Stromal cell of bone marrow (primary cell): ENCODE measurements around the gene RNF151.
A peak's percentile ranks its signal among the peaks of the same experiment; 100 is the strongest.
"Not testable (repeated sequence)": the region's sequence is repeated elsewhere in the genome, so short reads cannot be mapped to it uniquely, and the experiment has no call there.

Experiments
- DNase-seq: peaks from one replicate; pipeline ENCODE4 v3.0.0-alpha.2; 2012; ENCODE audit warnings: low read depth

Gene RNF151, protein sequence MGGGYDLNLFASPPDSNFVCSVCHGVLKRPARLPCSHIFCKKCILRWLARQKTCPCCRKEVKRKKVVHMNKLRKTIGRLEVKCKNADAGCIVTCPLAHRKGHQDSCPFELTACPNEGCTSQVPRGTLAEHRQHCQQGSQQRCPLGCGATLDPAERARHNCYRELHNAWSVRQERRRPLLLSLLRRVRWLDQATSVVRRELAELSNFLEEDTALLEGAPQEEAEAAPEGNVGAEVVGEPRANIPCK

DNA sequence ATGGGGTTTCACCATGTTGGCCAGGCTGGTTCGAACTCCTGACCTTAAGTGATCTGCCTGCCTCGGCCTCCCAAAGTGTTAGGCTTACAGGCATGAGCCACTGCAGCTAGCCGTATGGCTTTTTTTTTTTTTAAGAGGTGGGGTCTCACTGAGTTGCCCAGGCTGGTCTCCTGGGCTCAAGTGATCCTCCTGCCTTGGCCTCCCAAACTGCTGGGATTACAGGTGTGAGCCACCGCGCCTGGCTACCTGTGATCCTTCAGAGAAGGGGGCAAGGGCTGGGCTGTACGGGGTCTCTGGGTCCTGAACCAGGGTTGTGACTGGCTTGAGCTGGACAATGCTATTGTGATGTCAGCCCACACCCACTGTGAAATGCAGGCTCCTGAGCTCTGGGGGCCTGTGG lies at the start of gene RNF151:
Gene RNF151 (plus strand): TSS at position 397 of the 400 bp plus-strand sequence. CDS start 26 bp downstream, outside the sequence.
- DNase-seq, result no peak

DNA sequence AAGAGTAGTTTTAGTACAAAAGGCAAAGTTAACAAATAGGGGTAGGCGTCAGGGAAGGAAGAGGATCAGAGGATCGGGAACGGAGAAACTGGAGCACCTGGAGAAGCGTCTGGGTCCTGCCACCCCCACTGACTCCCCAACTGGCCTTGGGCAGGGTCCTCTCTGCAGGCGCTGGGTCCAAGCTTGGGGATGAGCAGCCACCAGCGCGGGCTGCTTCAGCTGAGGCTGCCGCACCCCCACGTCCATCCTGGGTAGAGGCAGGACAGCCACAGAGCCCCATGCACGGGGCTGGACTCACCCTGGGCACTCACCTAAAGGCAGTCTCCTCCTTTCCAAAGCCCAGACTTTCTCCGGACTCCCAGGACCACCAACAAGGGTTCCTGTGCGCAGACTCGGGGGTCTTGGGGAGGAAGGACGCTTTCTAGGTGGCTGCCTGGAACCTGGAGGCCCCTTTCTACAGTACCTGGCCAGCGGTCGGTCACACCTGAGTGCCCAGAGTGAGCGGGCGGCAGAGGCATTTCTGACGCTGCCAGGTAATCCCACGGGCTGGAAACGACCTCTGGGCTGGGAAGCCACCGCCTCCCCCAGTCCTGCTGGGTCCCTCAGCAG lies 49.5 kb upstream of the RNF151 start:
- DNase-seq, result no peak

DNA sequence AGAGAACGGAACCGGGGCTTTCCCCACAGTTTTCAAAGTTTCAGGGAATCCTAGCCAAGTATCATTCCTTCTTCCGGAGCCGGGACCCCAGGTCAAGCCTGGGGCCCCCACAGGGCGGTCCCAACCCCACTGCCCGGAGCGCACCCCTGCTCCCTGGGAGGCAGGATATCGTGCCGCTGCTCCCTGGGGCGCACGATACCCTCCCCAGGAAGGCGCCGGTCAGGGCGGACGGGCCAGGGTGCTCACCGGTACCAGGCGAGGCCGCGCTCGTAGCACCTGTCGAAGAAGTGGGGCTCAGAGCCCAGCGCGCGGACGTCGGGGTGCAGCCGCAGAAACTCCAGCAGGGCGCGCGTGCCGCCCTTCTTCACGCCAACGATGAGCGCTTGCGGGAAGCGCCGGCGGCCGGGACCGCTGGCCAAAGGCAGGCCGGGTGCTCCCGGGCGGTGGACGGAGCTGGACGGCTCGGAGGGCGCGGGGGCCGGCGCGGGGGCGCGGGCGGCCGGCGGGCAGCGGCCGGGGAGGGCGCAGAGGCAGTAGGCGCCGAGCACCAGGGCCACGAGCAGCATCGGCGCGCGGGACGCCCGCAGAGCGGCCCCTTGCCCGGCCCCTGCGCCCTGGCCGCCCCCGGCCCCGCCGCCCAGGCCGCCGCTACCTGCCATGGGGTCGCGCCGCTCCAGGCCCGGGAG lies 48.8 kb upstream of the RNF151 start:
- no peak for DNase-seq

DNA sequence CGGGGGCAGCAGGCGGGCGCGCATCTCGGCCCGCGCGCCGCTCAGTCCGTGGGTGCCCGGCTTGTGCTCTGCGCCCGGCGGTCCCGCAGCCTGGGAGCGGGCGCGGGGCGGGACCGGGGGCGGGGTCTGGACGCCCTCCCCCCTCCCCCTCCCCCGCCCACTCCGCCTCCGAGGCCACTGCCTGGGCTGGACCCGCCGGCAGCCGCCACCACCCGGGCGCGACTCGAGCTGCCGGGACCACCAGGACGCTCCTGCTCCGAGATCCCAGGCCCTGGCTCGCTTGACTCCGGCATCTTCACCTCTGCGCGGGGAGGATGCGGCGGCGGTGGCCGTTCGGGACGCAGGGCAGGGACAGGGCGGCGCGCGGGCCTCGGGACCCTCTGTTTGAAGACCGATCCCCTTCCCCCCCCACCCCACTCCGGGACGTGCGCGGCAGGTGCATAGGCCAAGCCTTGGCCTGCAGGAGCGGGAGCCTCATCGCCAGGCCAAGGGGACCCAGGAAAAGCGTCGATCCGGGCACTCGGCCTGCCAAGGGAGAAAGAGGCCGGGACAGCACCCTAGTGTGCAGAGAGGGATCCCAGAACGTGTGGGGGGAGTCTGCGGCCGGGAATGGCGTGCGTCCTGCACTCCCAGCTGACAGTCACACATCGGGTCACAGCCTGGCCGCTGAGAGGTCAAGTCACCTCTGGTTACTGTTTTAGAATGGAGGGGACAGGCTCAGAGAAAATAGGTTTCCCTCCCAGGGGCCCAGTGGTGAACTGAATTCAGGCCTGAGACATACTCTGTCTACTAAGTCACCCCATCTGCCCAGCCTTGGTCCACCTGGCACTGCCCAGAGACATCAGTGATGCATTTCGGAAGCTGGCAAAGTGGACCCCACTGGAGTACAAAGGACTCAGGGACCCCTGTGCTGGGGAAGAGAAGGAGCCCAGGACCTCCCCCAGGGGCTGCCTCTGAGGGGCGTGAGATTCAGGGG lies 48.0 kb upstream of the RNF151 start, which contains the start of gene HS3ST6:
Gene HS3ST6 (minus strand): TSS at position 65 of the 976 bp plus-strand sequence. CDS start 92 bp downstream, outside the sequence.
- no peak for DNase-seq

DNA sequence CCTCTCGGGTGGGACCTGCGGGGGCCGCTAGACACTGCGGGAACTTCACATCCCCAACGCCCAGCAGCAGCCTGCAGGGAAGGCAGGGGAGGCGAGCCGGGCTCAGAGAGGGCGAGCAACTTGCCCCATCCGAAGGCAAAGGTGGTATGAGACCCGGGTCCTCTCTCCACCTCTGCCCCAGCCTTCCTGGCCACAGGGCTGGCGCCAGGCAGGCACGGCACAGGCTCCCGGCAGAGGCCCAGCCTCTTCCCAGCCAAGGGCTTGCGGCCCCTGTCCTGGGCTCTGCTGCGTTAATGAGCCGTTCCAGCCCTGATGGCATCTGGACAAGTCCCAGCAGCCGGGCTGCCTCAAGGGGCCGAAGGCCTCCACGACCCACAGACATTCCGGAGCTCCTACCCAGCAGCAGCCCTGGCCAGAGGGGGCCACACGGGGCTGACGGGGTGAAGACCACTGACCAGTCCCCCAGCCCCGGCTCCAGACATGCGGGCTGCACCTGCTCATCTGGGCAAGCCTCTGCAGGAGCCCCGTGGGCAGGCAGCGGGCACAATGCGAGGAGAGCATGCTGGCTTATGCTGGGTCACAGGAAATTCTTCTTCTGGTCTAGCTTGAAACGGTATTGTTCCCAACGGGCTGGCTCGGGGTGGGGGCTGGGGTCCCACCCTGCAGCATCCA lies 47.2 kb upstream of the RNF151 start:
- no peak for DNase-seq

DNA sequence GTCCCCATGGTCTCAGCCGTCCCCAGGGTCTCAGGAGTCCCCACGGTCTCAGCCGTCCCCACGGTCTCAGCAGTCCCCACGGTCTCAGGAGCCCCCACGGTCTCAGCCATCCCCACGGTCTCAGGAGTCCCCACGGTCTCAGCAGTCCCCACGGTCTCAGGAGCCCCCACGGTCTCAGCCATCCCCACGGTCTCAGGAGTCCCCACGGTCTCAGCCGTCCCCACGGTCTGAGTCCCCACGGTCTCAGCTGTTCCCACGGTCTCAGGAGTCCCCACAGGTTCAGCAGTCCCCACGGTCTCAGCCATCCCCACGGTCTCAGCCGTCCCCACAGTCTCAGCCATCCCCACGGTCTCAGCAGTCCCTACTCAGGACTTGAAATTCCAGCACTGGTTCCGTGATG lies 46.5 kb upstream of the RNF151 start:
- not testable (repeated sequence) for DNase-seq

DNA sequence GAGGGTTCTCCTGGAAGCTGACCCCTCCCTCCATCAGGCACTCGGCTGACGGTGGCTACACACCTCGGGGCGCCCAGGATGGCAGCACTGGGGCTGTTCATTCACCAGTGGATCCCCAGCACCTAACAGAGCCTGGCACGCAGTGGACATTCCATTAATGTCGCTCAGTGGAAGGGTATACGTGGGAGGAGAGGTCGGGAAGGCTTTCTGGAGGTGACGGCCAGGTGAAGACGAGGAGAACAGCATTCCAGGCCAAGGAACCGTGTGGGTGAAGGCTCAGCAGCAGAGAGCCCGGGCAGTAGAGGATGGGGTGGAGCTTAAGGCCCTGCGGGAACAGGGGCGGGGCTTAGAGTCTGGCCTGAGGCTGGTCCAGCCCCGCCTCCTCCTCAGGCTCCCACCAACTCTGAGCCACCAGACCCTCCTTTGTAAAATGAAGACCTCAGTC lies 45.9 kb upstream of the RNF151 start:
- no peak for DNase-seq

DNA sequence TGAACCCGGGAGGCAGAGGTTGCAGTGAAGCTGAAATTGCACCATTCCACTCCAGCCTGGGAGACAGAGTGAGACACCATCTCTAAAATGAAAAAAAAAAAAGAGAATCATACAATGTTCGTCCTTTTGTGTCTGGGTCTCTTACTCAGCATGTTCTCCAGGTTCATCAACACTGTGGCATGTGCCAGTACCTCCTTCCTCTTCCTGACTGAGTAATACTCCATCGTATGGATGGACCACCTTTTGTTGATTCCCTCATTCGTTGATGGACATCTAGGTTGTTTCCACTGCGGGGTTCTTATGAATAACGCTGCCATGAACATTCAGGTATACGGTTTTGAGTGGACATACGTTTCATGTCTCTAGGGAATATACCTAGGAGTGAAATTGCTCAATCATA lies 44.3 kb upstream of the RNF151 start:
- DNase-seq, result no peak

DNA sequence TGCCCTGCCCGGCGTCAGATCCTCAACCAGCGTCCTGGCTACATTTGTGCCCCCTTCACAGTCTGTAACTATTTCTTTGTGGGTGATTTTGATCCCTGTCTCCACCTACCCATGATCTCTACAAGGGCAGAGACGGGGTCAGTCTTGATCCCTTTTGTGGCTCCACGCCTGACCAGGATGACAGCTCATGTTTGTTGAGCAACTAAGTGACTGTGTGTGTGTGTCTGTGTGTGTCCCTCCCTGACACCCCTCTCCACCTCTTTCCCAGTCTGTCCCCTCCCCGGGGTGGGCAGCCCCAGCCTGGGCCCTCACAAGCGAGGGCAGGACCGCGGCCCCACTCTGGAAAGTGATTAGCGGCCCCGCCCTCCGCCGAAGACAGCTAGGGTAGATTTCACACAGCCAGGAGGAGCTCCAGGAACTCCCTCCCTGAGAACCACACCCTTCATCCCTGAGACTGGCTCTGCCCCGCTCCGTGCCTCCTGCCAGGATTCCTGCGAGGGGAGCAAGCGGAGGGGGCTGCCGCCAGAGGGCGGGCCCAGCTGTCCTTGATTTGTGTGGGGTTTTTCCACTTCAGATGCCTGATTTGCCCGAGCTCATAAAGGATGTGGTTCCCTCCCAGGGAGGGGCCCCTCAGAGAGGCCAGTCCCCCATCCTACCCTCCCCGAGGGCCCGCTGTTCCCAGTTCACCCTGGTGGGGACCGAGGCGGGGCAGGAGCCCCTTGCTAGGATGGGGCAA lies 43.2 kb upstream of the RNF151 start:
- no peak for DNase-seq

DNA sequence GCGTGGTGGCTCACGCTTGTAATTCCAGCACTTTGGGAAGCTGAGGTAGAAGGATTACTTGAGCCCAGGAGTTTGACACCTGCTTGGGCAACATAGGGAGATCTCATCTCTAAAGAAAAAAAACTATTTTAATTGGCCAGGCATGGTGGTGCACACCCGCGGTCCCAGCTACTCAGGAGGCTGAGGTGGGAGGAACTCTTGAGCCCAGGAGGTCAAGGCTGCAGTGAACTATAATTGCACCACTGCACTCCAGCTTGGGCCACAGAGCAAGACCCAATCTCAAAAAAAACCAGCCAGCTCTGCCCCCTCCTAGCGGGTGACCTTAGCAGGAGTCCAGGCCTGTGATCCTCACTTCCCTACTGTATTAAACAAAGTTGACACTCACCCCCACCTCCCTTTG lies 42.6 kb upstream of the RNF151 start:
- DNase-seq, result no peak

DNA sequence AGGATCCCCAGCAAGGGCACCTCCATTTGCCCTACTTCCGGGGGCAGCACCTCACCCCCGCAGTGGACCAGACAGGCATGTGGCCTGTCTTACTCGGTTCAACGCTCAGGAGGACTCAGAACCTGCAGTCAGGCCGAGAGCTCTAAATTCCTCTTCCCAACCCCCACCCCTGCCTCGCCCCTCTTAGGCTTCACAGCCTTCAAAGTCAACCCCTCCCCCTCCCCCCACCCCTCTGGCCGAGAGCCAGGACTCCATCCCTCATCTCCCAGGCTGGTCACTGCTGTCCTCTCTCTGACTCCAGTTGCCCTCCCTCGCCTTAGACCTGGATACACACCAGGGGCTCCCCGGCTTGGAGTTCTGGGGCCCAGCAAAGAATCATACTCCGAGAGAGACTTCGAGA lies 40.4 kb upstream of the RNF151 start:
- DNase-seq, result no peak

DNA sequence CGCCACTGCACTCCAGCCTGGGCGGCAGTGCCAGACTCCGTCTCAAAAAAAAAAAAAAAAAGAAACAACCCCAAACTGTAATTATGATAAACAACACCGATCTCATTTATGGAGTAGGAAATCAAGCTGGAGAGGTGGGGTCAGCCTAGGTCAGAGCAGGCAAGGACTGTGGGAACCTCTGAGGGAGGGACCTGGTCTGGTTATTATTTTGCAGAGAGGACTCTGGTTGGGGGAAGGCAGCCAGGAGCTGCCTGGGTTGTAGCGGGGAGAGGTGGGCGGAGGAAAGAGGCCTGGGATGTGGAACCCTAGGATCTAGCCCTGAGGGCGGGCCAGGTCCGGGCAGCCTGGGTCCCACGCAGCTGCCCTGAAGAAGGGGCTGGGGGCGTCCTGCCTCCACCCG lies 37.6 kb upstream of the RNF151 start:
- no peak for DNase-seq

DNA sequence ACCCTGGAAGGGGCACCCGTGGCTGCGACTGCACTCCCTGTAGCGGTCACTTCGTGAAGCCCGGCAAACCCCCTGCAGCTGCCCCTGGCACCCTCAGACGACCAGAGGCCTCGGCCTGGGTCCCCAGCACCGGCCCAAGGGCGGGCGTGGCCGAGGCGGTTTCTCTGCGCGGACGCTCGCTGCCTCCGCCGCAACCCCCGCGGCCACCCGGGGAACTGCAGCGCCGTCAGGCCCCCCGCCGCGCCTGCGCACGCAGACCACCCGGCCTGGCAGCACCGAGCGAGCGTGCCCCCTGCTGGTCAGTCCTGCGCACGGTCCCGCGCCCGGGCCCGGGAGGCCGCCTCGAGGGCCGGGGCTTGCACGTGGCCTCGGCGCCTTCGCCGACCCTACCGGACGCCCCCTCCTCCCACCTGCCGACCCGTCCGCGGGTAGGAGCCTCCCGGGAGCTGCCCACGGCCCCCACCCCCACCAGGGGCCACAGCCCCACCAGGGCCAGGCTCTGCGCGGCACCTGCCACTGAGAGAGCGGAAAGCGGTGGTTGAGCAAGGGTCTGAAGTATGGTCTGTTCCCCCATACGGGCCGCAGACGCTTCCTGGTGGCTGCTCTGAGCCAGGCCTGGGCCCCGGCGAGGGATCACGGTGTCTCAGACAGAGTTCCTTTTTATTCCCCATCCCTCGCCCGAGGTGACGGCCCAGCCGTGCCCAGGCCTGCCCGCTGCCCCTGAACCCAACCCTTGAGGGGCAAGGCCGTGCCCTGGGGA lies 36.9 kb upstream of the RNF151 start:
- DNase-seq, result peak; percentile 55

DNA sequence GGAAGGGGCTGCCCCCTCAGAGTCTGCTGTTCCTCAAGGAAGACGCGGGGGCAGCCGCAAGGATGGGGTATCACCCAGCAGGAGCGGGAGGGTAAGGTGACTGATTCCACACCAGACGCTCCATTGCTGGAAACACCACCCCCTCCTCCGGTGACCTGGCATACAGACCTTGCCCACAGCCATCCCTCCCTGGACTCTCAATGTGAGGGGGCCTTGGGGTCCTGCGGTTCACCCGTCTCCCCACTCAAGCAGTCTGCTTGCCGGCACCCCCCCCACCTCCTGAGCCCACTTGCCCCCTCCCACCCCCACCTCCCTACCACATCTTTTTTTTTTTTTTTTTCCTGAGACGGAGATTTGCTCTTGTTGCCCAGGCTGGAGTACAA lies 36.3 kb upstream of the RNF151 start:
- no peak for DNase-seq

DNA sequence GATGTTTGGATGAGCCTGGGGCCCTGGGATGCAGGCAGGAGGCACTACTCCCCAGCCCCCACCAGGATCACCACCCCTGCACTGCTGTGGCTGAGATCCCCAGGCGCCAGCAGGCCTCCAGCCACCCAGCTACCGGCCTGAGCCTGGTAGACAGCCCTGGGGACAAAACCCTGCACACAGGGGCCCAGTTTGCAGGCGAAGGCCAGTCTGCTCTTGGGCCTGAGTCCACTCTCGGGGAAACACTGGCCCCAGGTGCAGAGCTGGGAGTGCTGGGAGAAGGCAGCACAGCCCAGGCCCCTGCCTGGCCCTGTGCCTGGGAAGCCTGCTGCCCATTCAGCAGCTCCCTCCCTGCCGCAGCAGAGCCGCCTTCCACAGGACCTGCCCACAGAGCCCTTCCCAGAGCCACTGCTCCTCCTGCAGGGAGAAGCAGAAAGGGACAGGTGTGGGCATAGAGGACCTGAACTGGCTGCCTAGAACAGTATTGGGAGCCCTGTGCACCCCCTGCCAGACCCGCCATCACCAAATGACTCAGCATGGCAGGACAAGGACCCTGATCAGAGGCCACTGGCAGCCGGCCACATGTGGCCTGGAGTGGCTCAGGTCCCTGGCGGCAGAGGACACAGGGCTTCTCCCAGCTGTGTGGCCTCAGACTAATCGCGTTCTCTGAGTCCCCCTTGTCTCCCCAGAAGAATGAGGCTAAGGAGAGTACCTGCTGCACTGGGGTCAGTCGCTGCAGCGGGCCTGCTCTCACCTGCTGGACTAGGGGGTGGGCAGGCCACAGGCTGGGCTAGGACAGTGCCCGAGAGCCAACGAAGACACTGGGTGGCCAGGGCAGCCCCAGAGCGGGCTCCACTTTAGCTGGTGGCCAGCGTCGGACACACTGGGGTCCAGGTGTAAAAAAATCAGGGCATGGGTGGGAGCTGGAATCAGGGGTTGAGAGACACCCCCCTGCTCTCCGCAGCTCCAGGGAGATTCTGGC lies 34.3 kb upstream of the RNF151 start:
- no peak for DNase-seq

DNA sequence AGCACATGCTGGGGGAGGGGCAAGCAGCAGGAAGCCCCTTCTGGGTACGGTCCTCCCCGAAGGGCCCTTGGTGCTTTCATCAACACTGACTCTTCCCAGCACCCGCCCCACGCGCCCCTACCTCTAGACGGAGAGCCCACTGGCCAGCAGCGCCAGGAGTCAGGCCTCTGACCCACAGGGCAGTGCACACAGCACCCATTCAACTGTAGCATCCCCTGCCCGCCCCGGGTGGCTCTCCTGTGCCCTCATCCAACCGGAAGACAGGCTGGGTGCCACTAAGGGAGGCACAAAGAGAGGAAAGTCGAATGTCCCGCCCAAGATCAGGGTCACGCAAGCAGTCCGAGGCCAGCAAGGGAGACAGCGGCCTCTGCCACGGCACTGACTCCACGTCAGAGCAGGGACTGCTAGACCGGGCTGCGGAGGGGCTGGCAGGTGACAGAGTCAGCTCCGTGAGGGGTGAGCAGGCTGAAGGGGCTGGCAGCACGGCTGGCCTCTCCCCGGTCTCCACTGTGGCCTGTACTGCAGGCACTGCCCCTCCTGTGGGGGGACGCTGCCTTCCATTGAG lies 33.5 kb upstream of the RNF151 start:
- no peak for DNase-seq

DNA sequence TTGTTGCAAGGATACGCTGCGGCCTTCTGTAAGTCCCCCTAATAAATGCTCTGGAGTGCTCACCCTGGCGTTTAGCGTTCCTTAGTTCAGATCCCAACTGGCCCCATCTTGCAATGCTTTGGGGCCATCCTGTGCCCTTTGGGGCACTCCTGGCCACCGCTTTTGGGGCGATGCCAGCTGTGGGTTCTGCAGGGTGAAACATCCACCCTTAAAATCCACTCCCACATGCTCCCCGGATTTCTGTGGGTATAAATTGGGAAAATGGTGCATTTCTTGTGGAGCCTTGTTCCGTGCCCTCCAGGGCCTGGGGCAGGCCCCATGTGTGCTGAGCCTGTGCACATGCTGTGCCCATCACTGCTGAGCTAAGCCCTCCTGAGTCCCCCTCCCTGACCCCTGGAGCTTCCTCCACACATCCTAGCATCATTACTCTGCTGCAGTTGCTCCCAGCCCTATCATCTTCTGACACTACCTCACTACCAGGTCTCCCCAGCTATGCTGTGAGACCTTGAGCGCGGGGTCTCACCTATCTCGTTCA lies 29.6 kb upstream of the RNF151 start:
- no peak for DNase-seq

DNA sequence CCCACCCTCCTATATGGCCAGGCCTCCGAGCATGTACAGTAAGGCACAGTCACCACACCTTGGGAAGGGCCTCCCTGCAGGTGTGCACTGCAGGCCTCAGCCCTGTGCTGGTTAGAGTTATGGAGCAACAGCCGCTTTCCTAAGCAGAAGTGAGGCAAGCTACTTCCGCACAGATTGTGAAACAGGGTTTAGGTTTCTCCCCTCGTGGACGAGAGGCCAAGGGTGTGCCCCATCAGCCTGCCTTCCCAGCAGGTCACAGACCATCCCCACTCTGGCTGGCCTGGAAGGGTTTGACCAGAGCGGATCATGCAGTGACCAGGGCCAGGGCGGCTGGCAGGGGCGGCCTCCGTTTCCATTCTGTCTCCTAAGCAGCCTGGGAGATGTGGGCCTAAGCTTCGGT lies 28.3 kb upstream of the RNF151 start:
- no peak for DNase-seq
